Endodermal cell (in vitro differentiated cells): ENCODE measurements around the gene METRNL. TPM values are rescaled to one million over a fixed set of nuclear protein-coding genes. Genes with fewer than 3 reads are reported as not detected.

Source experiments
- DNase-seq: peaks from one replicate; pipeline ENCODE4 v3.0.0-alpha.2; 2017
- H3K27ac ChIP-seq: 2 replicates; pipeline ENCODE4 v1.5.1; 2013; ENCODE audit warnings: mild to moderate bottlenecking, low read depth, low read length, moderate library complexity
- H3K27me3 ChIP-seq: 2 replicates; pipeline ENCODE4 v1.6.1; 2013; ENCODE audit warnings: mild to moderate bottlenecking, low read length, moderate library complexity; ENCODE audit not compliant: insufficient read depth, control insufficient read depth, poor library complexity, severe bottlenecking
- H3K36me3 ChIP-seq: 2 replicates; pipeline ENCODE4 v1.7.0; 2013; ENCODE audit warnings: mild to moderate bottlenecking, low read length, moderate library complexity; ENCODE audit not compliant: control insufficient read depth, insufficient read depth
- H3K4me1 ChIP-seq: one replicate; pipeline ENCODE4 v1.7.0; 2013; ENCODE audit warnings: low read length; ENCODE audit not compliant: control insufficient read depth, insufficient read depth
- H3K4me3 ChIP-seq: 2 replicates; pipeline ENCODE4 v1.5.1; 2013; ENCODE audit warnings: mild to moderate bottlenecking, low read length, moderate library complexity
- H3K9ac ChIP-seq: 2 replicates; pipeline ENCODE4 v1.6.1; 2013; ENCODE audit warnings: mild to moderate bottlenecking, low read length, moderate library complexity; ENCODE audit not compliant: poor library complexity, severe bottlenecking; ENCODE audit errors: extremely low read depth
- H3K9me3 ChIP-seq: 2 replicates; pipeline ENCODE4 v1.6.1; 2013; ENCODE audit warnings: mild to moderate bottlenecking, low read length, moderate library complexity; ENCODE audit not compliant: control insufficient read depth
- H3K27ac Mint-ChIP-seq: 2 replicates; pipeline ENCODE4 v1.8.0; 2020; ENCODE audit warnings: mixed read lengths
- H3K27me3 Mint-ChIP-seq: 2 replicates; pipeline ENCODE4 v1.8.0; 2021; ENCODE audit warnings: mild to moderate bottlenecking, mixed read lengths; ENCODE audit not compliant: insufficient read depth
- H3K36me3 Mint-ChIP-seq: 2 replicates; pipeline ENCODE4 v1.8.0; 2020; ENCODE audit warnings: low read depth, mixed read lengths
- H3K4me1 Mint-ChIP-seq: 2 replicates; pipeline ENCODE4 v1.8.0; 2020; ENCODE audit warnings: mixed read lengths
- H3K4me3 Mint-ChIP-seq: 2 replicates; pipeline ENCODE4 v1.8.0; 2020; ENCODE audit warnings: mild to moderate bottlenecking, moderate library complexity, mixed read lengths
- H3K9me3 Mint-ChIP-seq: 2 replicates; pipeline ENCODE4 v1.8.0; 2020; ENCODE audit warnings: mild to moderate bottlenecking, mixed read lengths
- CTCF ChIP-seq: fragments of 200-600 bp; sonication (generic); conservative IDR thresholded peaks from 2 replicates; pipeline ENCODE4 v1.5.0; 2021; ENCODE audit warnings: antibody characterized with exemption, mild to moderate bottlenecking
- WGBS, 2 experiments: methylation state at CpG; one replicate each; pipeline versions ENCODE4 v1.1.5 to v1.1.7; 2013; ENCODE audit warnings: missing lambda C conversion rate in 2 of 2, mixed read lengths in 1 of 2; ENCODE audit not compliant: insufficient coverage in 1 of 2, insufficient read length in 1 of 2; 5-methylcytosine and 5-hydroxymethylcytosine counted together
- total RNA-seq, 2 donors: library from RNA; stranded (reverse); fragmentation: NEBNext Ultra II Directional in 1 of 2; extraction: Animal tissue kit (Norgen Biotek cat#: 25700) in 1 of 2; gene quantifications; 2 replicates in 1 of 2; 3 replicates in 1 of 2; pipeline ENCODE4 v1.2.1, GENCODE V29; 2021

Gene METRNL
- total RNA-seq, 2 donors from 2014 or later = 7.3 to 10.3 TPM

GRCh38 chr17:83051396-83052240 lies 27.8 kb upstream of the METRNL start:
- Mint-ChIP-seq H3K4me3 (peak overlapping the region; percentile 65), H3K9me3 (peaks cover 4% of the 10 kb centered on the region), H3K36me3 (peaks cover 18% of the 10 kb centered on the region), H3K27me3 (peaks cover 4% of the 10 kb centered on the region), H3K4me1 (peaks cover 4% of the 10 kb centered on the region), H3K27ac (peak overlapping the region; percentile 66)
- TF ChIP-seq CTCF = peak; percentile 22
- WGBS, 2 experiments = 2 to 3% methylated on average over 57 to 95 of the region's 95 CpGs
- DNase-seq = peak; percentile 100
- H3K27ac ChIP-seq = no peak overlapping the region
- H3K9me3 ChIP-seq = peaks cover 4% of the 10 kb centered on the region
- no peaks in the 10 kb centered on the region for H3K27me3 ChIP-seq
- H3K4me1 ChIP-seq = no peaks in the 10 kb centered on the region
- H3K36me3 ChIP-seq = peaks cover 4% of the 10 kb centered on the region
- peak overlapping the region; percentile 80 for H3K4me3 ChIP-seq
- H3K9ac ChIP-seq = peak overlapping the region; percentile 57

GRCh38 chr17:83052241-83052564 lies 27.2 kb upstream of the METRNL start:
- Mint-ChIP-seq H3K36me3 (peaks cover 12% of the 10 kb centered on the region), H3K27me3 (peaks cover 4% of the 10 kb centered on the region), H3K4me3 (peak overlapping the region; percentile 65), H3K4me1 (peaks cover 4% of the 10 kb centered on the region), H3K27ac (peak overlapping the region; percentile 66), H3K9me3 (peaks cover under 1% of the 10 kb centered on the region)
- no peak for DNase-seq
- 13 to 54% methylated on average over 3 to 12 of the region's 12 CpGs for WGBS, 2 experiments
- no peaks in the 10 kb centered on the region for H3K9me3 ChIP-seq
- H3K27ac ChIP-seq = no peak overlapping the region
- peak overlapping the region; percentile 76 for H3K4me3 ChIP-seq
- no peaks in the 10 kb centered on the region for H3K27me3 ChIP-seq
- H3K36me3 ChIP-seq = no peaks in the 10 kb centered on the region
- TF ChIP-seq CTCF = no peak
- H3K4me1 ChIP-seq = no peaks in the 10 kb centered on the region
- peak overlapping the region; percentile 15 for H3K9ac ChIP-seq

GRCh38 chr17:83053021-83053681 lies 26.3 kb upstream of the METRNL start:
- no peak overlapping the region for H3K27ac ChIP-seq
- WGBS, 2 experiments = 90 to 92% methylated on average over 9 to 15 of the region's 15 CpGs

More at GRCh38 chr17:83053021-83053681, 26.3 kb upstream of the METRNL start:
- no peak overlapping the region for H3K9ac ChIP-seq
- DNase-seq = peak; percentile 68
- no peak overlapping the region for H3K27ac Mint-ChIP-seq
- peaks cover 7% of the 10 kb centered on the region for H3K36me3 Mint-ChIP-seq
- no peak overlapping the region for H3K4me3 Mint-ChIP-seq
- no peaks in the 10 kb centered on the region for H3K9me3 ChIP-seq
- H3K36me3 ChIP-seq = no peaks in the 10 kb centered on the region
- no peaks in the 10 kb centered on the region for H3K9me3 Mint-ChIP-seq
- H3K4me1 ChIP-seq = no peaks in the 10 kb centered on the region
- peaks cover 4% of the 10 kb centered on the region for H3K27me3 Mint-ChIP-seq
- peaks cover 4% of the 10 kb centered on the region for H3K4me1 Mint-ChIP-seq
- no peak overlapping the region for H3K4me3 ChIP-seq
- peak; percentile 13 for TF ChIP-seq CTCF
- H3K27me3 ChIP-seq = no peaks in the 10 kb centered on the region
